Smooth muscle cell (in vitro differentiated cells): ENCODE measurements around the gene SCD. TPM values are rescaled to one million over a fixed set of nuclear protein-coding genes. Genes with fewer than 3 reads are reported as not detected.

Source experiments
- DNase-seq: peaks from one replicate; lab custom pipeline; 2025; ENCODE audit not compliant: unreplicated experiment; lab: John Stamatoyannopoulos, UW
- H2AFZ ChIP-seq: fragments of 200-600 bp; sonication (generic); 2 replicates; pipeline ENCODE4 v1.6.0; 2016; ENCODE audit warnings: antibody characterized with exemption, low read depth, mild to moderate bottlenecking
- H3F3A ChIP-seq: fragments of 200-600 bp; sonication (generic); 2 replicates; pipeline ENCODE4 v1.6.0; 2017; ENCODE audit warnings: antibody characterized with exemption, low read depth
- H3K27ac ChIP-seq: fragments of 200-600 bp; sonication (generic); 2 replicates; pipeline ENCODE4 v1.5.1; 2016; ENCODE audit warnings: low read depth, mild to moderate bottlenecking
- H3K27me3 ChIP-seq: fragments of 200-600 bp; sonication (generic); 2 replicates; pipeline ENCODE4 v1.6.1; 2016; ENCODE audit warnings: low read depth, mild to moderate bottlenecking
- H3K36me3 ChIP-seq: fragments of 200-600 bp; sonication (generic); 2 replicates; pipeline ENCODE4 v1.5.1; 2016; ENCODE audit warnings: low read depth
- H3K4me1 ChIP-seq: fragments of 200-600 bp; sonication (generic); 2 replicates; pipeline ENCODE4 v1.5.1; 2016; ENCODE audit warnings: low read depth
- H3K4me2 ChIP-seq: fragments of 200-600 bp; sonication (generic); 2 replicates; pipeline ENCODE4 v1.6.0; 2016; ENCODE audit warnings: mild to moderate bottlenecking
- H3K4me3 ChIP-seq: fragments of 200-600 bp; sonication (generic); 2 replicates; pipeline ENCODE4 v1.5.1; 2016; ENCODE audit warnings: mild to moderate bottlenecking
- H3K79me2 ChIP-seq: fragments of 200-600 bp; sonication (generic); 2 replicates; pipeline ENCODE4 v1.6.0; 2016; ENCODE audit warnings: low read depth, mild to moderate bottlenecking
- H3K9ac ChIP-seq: fragments of 200-600 bp; sonication (generic); 2 replicates; pipeline ENCODE4 v1.6.0; 2016; ENCODE audit warnings: low read depth
- H3K9me3 ChIP-seq: fragments of 200-600 bp; sonication (generic); replicated peaks from 2 replicates; pipeline ENCODE4 v1.5.1; 2016; ENCODE audit warnings: low read depth
- H4K20me1 ChIP-seq: fragments of 200-600 bp; sonication (generic); 2 replicates; pipeline ENCODE4 v1.6.0; 2016; ENCODE audit warnings: low read depth
- CTCF ChIP-seq: fragments of 200-600 bp; sonication (generic); IDR thresholded peaks from 2 replicates; pipeline ENCODE4 v1.5.1; 2017; ENCODE audit warnings: borderline replicate concordance, mild to moderate bottlenecking, antibody characterized with exemption; ENCODE audit not compliant: insufficient read depth, poor library complexity, severe bottlenecking
- WGBS: methylation state at CpG from one replicate; pipeline ENCODE4 v1.1.7; 2016; ENCODE audit warnings: low lambda C conversion rate; 5-methylcytosine and 5-hydroxymethylcytosine counted together
- polyA plus RNA-seq: library from polyadenylated mRNA; unstranded; fragments of >200 nt; fragmentation: Nextera tagmentation; extraction: Ambion mirVana; gene quantifications from 2 replicates; pipeline ENCODE4 v1.2.1, GENCODE V29; 2016
- total RNA-seq: library from RNA; depleted of rRNA; stranded (reverse); fragments of >200 nt; gene quantifications from 2 replicates; pipeline ENCODE4 v1.2.3, GENCODE V29; 2014

The SCD gene
- total and polyA plus RNA-seq, 2 experiments from 2014 or later, result 183 to 306 TPM

GRCh38 chr10:100380400-100380799 is 33.4 kb downstream of the SCD start:
- no peaks in the 10 kb centered on the region for H3K27me3 ChIP-seq
- H3K4me1 ChIP-seq, result peaks cover 2% of the 10 kb centered on the region
- H3K27ac ChIP-seq, result no peak overlapping the region
- H3K4me3 ChIP-seq, result no peak overlapping the region
- DNase-seq, result no peak
- TF ChIP-seq CTCF, result no peak
- H3F3A ChIP-seq, result no peaks in the 10 kb centered on the region
- 98% methylated on average over 3 of the region's 3 CpGs for WGBS
- peaks cover 10% of the 10 kb centered on the region for H3K79me2 ChIP-seq
- H3K9ac ChIP-seq, result no peak overlapping the region
- no peak overlapping the region for H2AFZ ChIP-seq
- H3K36me3 ChIP-seq, result no peaks in the 10 kb centered on the region
- H3K4me2 ChIP-seq, result no peak overlapping the region
- H3K9me3 ChIP-seq, result no peaks in the 10 kb centered on the region
- no peaks in the 10 kb centered on the region for H4K20me1 ChIP-seq

- Histone ChIP-seq H4K20me1 (no peaks in the 10 kb centered on the region), H3K27me3 (no peaks in the 10 kb centered on the region), H3K4me2 (no peak overlapping the region), H3K9me3 (no peaks in the 10 kb centered on the region), H3F3A (no peaks in the 10 kb centered on the region), H2AFZ (no peak overlapping the region), H3K4me1 (no peaks in the 10 kb centered on the region), H3K4me3 (no peak overlapping the region), H3K27ac (no peak overlapping the region), H3K79me2 (no peaks in the 10 kb centered on the region), H3K9ac (no peak overlapping the region), H3K36me3 (no peaks in the 10 kb centered on the region)
- DNase-seq, result no peak
- TF ChIP-seq CTCF, result no peak
- 98% methylated on average over 13 of the region's 13 CpGs for WGBS
Measured at GRCh38 chr10:100382553-100382952, 35.5 kb downstream of the SCD start.

- no peak overlapping the region for H3K27ac ChIP-seq
- H3K9me3 ChIP-seq, result no peaks in the 10 kb centered on the region
- no peak for TF ChIP-seq CTCF
- no peak overlapping the region for H3K4me2 ChIP-seq
- no peaks in the 10 kb centered on the region for H3K36me3 ChIP-seq
- H3F3A ChIP-seq, result no peaks in the 10 kb centered on the region
- no peak overlapping the region for H2AFZ ChIP-seq
- H3K79me2 ChIP-seq, result no peaks in the 10 kb centered on the region
- no peak overlapping the region for H3K4me3 ChIP-seq
- WGBS, result 100% methylated on average over 2 of the region's 2 CpGs
- no peaks in the 10 kb centered on the region for H3K4me1 ChIP-seq
- H4K20me1 ChIP-seq, result no peaks in the 10 kb centered on the region
- no peak overlapping the region for H3K9ac ChIP-seq
- H3K27me3 ChIP-seq, result no peaks in the 10 kb centered on the region
- no peak for DNase-seq
Measured at GRCh38 chr10:100383251-100383650, 36.2 kb downstream of the SCD start.

GRCh38 chr10:100391163-100392002 is 44.4 kb downstream of the SCD start:
- H3K4me1 ChIP-seq, result no peaks in the 10 kb centered on the region
- H3F3A ChIP-seq, result no peaks in the 10 kb centered on the region
- TF ChIP-seq CTCF, result no peak
- no peak overlapping the region for H3K4me2 ChIP-seq
- H2AFZ ChIP-seq, result no peak overlapping the region
- WGBS, result 73% methylated on average over 4 of the region's 4 CpGs
- no peak overlapping the region for H3K27ac ChIP-seq
- no peaks in the 10 kb centered on the region for H3K9me3 ChIP-seq
- DNase-seq, result no peak
- no peak overlapping the region for H3K4me3 ChIP-seq
- H4K20me1 ChIP-seq, result no peaks in the 10 kb centered on the region
- H3K27me3 ChIP-seq, result no peaks in the 10 kb centered on the region
- no peaks in the 10 kb centered on the region for H3K79me2 ChIP-seq
- no peak overlapping the region for H3K9ac ChIP-seq
- H3K36me3 ChIP-seq, result no peaks in the 10 kb centered on the region
